ENCODE measurements around the gene ARRDC4. TPM values are rescaled to one million over a fixed set of nuclear protein-coding genes. Genes with fewer than 3 reads are reported as not detected.

Gene ARRDC4
- total and polyA plus RNA-seq, 8 donors: 10.8 to 32.7 (median 15.2) TPM

DNA sequence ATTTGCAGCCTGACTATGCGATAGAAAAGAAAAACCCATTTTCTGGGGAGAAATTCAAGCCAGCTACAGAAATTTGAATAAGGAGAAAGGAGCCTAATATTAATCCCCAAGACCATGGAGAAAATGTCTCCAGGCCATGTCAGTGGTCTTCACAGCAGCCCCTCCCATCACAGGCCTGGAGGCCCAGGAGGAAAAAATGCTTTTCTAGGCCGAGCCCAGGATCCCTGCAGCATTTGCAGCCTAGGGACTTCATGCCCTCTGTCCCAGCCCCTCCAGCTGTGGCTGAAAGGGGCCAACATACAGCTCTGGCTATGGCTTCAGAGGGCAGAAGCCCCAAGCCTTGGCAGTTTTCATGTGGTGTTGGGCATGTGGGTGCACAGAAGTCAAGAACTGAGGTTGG, 26.3 kb downstream of the ARRDC4 start:
- 91 to 96% methylated on average over 2 of the region's 2 CpGs for WGBS, 2 donors
- Histone ChIP-seq H3K4me1 (peaks cover 0 to 21% (median 1%) of the 10 kb centered on the region in 3 donors), H3K36me3 (no peaks in the 10 kb centered on the region), H3K27me3 (no peaks in the 10 kb centered on the region), H3K9me3 (no peaks in the 10 kb centered on the region), H3K4me3 (no peak overlapping the region), H3K27ac (no peak overlapping the region)
- ATAC-seq (no peak), DNase-seq (no peak), FAIRE-seq (no peak)
- TF ChIP-seq, protein P1, sequence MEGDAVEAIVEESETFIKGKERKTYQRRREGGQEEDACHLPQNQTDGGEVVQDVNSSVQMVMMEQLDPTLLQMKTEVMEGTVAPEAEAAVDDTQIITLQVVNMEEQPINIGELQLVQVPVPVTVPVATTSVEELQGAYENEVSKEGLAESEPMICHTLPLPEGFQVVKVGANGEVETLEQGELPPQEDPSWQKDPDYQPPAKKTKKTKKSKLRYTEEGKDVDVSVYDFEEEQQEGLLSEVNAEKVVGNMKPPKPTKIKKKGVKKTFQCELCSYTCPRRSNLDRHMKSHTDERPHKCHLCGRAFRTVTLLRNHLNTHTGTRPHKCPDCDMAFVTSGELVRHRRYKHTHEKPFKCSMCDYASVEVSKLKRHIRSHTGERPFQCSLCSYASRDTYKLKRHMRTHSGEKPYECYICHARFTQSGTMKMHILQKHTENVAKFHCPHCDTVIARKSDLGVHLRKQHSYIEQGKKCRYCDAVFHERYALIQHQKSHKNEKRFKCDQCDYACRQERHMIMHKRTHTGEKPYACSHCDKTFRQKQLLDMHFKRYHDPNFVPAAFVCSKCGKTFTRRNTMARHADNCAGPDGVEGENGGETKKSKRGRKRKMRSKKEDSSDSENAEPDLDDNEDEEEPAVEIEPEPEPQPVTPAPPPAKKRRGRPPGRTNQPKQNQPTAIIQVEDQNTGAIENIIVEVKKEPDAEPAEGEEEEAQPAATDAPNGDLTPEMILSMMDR (IDR thresholded peaks at IDR 0.05): no peak
- intact Hi-C loops (cut with DNase I): no loop called here

DNA sequence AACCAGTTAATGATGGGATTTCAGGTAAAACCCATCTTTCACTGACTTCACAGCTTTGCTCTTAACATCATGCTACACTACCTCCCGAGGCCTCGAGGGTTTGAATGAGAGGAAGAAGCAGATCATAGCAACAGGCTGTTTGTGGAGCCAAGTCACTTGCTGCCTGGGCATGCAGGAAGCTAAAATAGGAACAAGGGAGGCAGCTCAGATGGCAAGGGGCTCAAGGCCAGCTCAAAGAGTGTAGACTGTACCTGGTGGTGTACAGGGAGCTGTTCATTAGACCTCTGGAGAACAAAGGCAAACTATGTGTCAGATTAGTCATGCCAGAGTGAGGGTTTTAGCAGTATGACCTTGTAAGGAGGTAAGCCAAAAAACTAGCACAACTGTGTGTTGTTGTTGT, 28.8 kb downstream of the ARRDC4 start:
- ATAC-seq (peak in 3 of 4 donors; percentile 43 to 60 (median 53)), FAIRE-seq (no peak), DNase-seq (no peak)
- WGBS, 2 donors: 56 to 58% methylated on average over 2 of the region's 2 CpGs
- Histone ChIP-seq H3K4me3 (no peak overlapping the region), H3K27me3 (no peaks in the 10 kb centered on the region), H3K36me3 (no peaks in the 10 kb centered on the region), H3K4me1 (peaks cover 5 to 28% (median 14%) of the 10 kb centered on the region in 3 donors), H3K27ac (peak overlapping the region in 1 of 4 donors; percentile 50), H3K9me3 (no peaks in the 10 kb centered on the region)
- intact Hi-C loops (cut with DNase I): no loop called here
- TF ChIP-seq, protein P1 (IDR thresholded peaks at IDR 0.05): no peak

DNA sequence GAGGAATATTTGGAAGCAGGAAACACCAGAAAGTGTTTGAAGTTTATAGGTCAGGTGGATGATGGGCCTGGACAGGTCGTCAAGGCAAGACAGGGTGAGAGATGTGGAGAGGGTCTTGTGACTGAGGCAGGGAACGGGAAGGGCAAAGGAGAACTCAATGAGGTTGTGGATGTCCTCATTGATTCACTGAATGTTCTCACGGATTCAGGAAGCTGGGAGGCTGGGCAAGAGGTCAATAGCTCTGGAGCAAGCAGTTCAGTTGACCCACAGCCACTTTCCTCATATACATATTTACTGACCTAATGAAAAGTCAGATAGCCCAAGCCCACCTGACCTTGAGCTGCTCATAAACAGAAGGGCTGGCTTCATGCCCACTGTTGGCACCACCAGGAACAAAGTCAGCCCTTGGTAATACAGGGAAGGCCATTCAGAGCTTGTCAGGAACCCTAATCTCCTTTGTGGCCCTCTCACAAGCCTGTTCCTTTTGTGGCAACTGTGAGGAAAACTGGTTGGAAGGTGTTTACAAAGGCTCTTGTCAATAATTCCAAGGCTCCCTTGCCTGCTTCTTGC, 31.6 kb downstream of the ARRDC4 start:
- no peaks in the 10 kb centered on the region for H3K9me3 ChIP-seq
- TF ChIP-seq, protein P1 (IDR thresholded peaks at IDR 0.05): no peak
- H3K36me3 ChIP-seq: no peaks in the 10 kb centered on the region
- ATAC-seq: peak; percentile 36 to 77 (median 65)
- intact Hi-C loops (cut with DNase I): no loop called here
- H3K27me3 ChIP-seq: no peaks in the 10 kb centered on the region
- no peak for FAIRE-seq
- H3K4me1 ChIP-seq: peaks cover 13 to 42% (median 28%) of the 10 kb centered on the region in 3 donors
- H3K4me3 ChIP-seq: no peak overlapping the region
- H3K27ac ChIP-seq: peak overlapping the region in 3 of 4 donors; percentile 29 to 56 (median 52)
- peak in 4 of 6 donors; percentile 39 to 78 (median 47) for DNase-seq
- WGBS, 2 donors: 29 to 41% methylated on average over 3 of the region's 3 CpGs

DNA sequence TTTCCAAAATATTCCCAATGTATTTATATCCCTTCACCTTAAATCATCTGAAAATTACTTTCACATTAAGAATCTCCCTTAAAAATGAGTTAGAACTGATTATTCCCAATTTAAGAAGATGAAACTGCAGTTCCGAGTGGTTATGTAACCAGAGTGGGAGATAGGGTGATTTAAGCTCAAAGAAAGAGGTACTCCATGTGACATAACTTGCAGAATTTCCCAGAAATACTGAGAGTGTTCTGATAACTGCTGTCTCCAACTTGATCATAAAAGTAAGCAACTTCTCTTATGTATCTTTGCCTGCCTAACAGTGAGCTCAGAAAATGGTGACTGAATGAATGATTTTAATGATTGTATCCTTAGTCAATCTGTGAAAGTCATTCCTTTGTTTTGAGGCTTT, 32.3 kb downstream of the ARRDC4 start:
- no peak for FAIRE-seq
- H3K27ac ChIP-seq: peak overlapping the region in 2 of 4 donors; percentile 52 to 56
- peak in 1 of 4 donors; percentile 5 for ATAC-seq
- peaks cover 13 to 42% (median 28%) of the 10 kb centered on the region in 3 donors for H3K4me1 ChIP-seq
- no peaks in the 10 kb centered on the region for H3K9me3 ChIP-seq
- no peak for DNase-seq
- H3K27me3 ChIP-seq: no peaks in the 10 kb centered on the region
- H3K36me3 ChIP-seq: no peaks in the 10 kb centered on the region
- TF ChIP-seq, protein P1 (IDR thresholded peaks at IDR 0.05): no peak
- 35 to 39% methylated on average over 1 of the region's 1 CpG for WGBS, 2 donors
- intact Hi-C loops (cut with DNase I): no loop called here
- no peak overlapping the region for H3K4me3 ChIP-seq

DNA sequence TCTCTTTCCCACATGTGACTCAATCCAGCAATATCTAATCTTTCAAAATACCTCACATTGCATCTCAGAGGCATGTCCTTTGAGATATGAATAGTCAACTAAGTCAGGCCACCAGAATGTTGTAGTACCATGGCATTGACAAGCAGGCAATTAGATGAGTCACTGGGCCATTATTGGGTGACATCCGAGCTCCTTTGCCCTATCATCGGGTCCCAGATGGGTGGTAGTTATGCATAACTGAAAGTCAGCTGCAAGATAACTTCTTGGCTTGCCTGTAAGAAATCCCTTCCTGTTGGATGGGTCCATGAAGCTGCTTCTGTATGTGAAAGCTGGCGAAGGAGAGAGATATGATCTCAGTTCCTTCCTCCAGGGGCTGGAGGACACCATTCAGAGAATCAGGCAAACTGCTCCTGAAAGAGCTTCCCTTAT, 32.8 kb downstream of the ARRDC4 start:
- ATAC-seq: no peak

More for the DNA sequence above, 32.8 kb downstream of the ARRDC4 start:
- 70 to 75% methylated on average over 3 of the region's 3 CpGs for WGBS, 2 donors
- H3K9me3 ChIP-seq: no peaks in the 10 kb centered on the region
- peak overlapping the region in 1 of 4 donors; percentile 56 for H3K27ac ChIP-seq
- TF ChIP-seq, protein P1 (IDR thresholded peaks at IDR 0.05): no peak
- H3K36me3 ChIP-seq: no peaks in the 10 kb centered on the region
- DNase-seq: no peak
- intact Hi-C loops (cut with DNase I): no loop called here
- H3K4me3 ChIP-seq: no peak overlapping the region
- H3K27me3 ChIP-seq: no peaks in the 10 kb centered on the region
- H3K4me1 ChIP-seq: peaks cover 13 to 45% (median 28%) of the 10 kb centered on the region in 3 donors
- no peak for FAIRE-seq
